ENCODE measurements around the gene UNC5CL.

GRCh38 chr6:41043151-41043550 lies 4.1 kb upstream of the UNC5CL start:
- no peak for TF ChIP-seq CTCF (conservative IDR thresholded peaks at IDR 0.05; ENCODE audit: low read length)
- TF ChIP-seq EZH2phosphoT487 (IDR thresholded peaks at IDR 0.05; ENCODE audit: borderline replicate concordance), result no peak
